ENCODE measurements around the gene OLFML2A.

DNA sequence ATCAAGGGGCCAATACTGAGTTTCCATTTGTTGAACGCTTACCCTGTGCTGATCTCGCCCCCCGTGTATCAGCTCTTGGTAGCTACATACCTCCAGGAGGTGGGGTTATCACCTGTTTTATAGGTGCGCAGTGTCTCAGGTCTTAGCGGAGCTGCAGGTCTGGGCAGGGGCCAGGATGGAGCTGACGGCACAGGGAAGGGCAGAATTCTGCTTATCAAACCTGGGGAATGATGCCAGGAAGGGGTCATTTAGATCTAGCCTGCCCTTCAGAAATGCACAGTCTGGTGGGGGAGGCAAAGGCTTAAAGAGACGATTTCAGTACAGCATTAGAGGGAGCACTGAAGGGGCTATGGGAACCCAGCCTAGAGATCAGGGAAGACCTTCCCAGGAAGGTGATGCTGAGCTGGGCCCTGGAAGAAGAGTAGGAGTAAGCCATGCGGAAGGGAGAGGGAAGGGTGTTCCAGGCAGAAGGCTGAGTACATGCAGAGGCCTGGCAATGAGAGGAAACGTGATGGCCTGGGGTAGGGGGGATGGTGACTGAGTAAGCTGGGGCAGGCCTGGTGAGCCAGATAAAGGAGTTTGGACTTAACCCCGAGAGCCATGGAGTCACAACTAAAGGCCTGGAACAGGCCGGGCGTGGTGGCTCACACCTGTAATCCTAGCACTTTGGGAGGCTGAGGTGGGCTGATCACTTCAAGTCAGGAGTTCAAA, 31.5 kb downstream of the OLFML2A start:
- TF ChIP-seq, protein P1, sequence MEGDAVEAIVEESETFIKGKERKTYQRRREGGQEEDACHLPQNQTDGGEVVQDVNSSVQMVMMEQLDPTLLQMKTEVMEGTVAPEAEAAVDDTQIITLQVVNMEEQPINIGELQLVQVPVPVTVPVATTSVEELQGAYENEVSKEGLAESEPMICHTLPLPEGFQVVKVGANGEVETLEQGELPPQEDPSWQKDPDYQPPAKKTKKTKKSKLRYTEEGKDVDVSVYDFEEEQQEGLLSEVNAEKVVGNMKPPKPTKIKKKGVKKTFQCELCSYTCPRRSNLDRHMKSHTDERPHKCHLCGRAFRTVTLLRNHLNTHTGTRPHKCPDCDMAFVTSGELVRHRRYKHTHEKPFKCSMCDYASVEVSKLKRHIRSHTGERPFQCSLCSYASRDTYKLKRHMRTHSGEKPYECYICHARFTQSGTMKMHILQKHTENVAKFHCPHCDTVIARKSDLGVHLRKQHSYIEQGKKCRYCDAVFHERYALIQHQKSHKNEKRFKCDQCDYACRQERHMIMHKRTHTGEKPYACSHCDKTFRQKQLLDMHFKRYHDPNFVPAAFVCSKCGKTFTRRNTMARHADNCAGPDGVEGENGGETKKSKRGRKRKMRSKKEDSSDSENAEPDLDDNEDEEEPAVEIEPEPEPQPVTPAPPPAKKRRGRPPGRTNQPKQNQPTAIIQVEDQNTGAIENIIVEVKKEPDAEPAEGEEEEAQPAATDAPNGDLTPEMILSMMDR (conservative IDR thresholded peaks at IDR 0.05; ENCODE audit: low read length): no peak
- TF ChIP-seq EZH2phosphoT487 (IDR thresholded peaks at IDR 0.05; ENCODE audit: borderline replicate concordance): no peak
